HCT116 (cell line): Measurements from ENCODE around the gene GRK5. TPM values are rescaled to one million over a fixed set of nuclear protein-coding genes. Genes with fewer than 3 reads are reported as not detected.
A peak's percentile ranks its signal among the peaks of the same experiment; 100 is the strongest.
"Not testable (repeated sequence)": the region's sequence is repeated elsewhere in the genome, so short reads cannot be mapped to it uniquely, and the experiment has no call there.

Experiments used
- ATAC-seq: fragments of 200-7000 bp; cut with Tn5 transposase; 2 replicates; pipeline ENCODE4 v1.9.1; 2020; ENCODE audit warnings: mild to moderate bottlenecking, moderate library complexity
- BruUV-seq: library from RNA; stranded (reverse); fragments of 400-500 nt; replicated peaks from 2 replicates; lab custom pipeline; 2021; lab: Mats Ljungman, UMichigan
- CTCF ChIA-PET: fragments of 300-600 bp; sonication (Branson Sonifier 250); formaldehyde crosslinking; loops from one replicate; lab custom pipeline; 2021; ENCODE audit warnings: antibody characterized with exemption; lab: Charles Lee
- POLR2A ChIA-PET: fragments of 300-600, 350-600 bp; sonication (Branson Sonifier 250); formaldehyde crosslinking; loops from one replicate; lab custom pipeline; 2021; ENCODE audit warnings: antibody characterized with exemption; lab: Charles Lee
- RAD21 ChIA-PET, 2 experiments: fragments of 300-600 bp; sonication (Branson Sonifier 250); formaldehyde crosslinking; loops; one replicate each; lab custom pipeline; 2023; ENCODE audit warnings: low total read pairs in 2 of 2; ENCODE audit not compliant: uncharacterized antibody in 2 of 2, unreplicated experiment in 2 of 2, low non-redundant PET in 1 of 2; lab: Charles Lee
- DNase-seq: peaks from one replicate; pipeline ENCODE4 v3.0.0-alpha.2; 2010; ENCODE audit warnings: low read depth, low spot score
- H2AFZ ChIP-seq: fragments of 200-600 bp; shearing (Covaris generic), sonication (generic); 2 replicates; pipeline ENCODE4 v1.6.1; 2017; ENCODE audit warnings: low read depth, mixed run types, mixed read lengths, antibody characterized with exemption, low read length; ENCODE audit not compliant: poor library complexity, severe bottlenecking
- H3K27ac ChIP-seq: 2 replicates; pipeline ENCODE4 v1.5.1; 2012; ENCODE audit warnings: low read depth, low read length
- H3K27me3 ChIP-seq: fragments of 200-600 bp; sonication (generic); 2 replicates; pipeline ENCODE4 v1.6.1; 2016; ENCODE audit warnings: mixed run types, low read length, mixed read lengths; ENCODE audit not compliant: insufficient read depth
- H3K36me3 ChIP-seq, 2 experiments: fragments of 200-500 bp in 1 of 2; fragments of 200-600 bp in 1 of 2; sonication (Bioruptor generic) in 1 of 2; sonication (generic) in 1 of 2; 2 replicates each; pipeline versions ENCODE4 v1.5.1 to v1.6.1; 2014 to 2016; ENCODE audit warnings: low read length in 2 of 2, inconsistent platforms in 1 of 2, mixed read lengths in 1 of 2, mixed run types in 1 of 2; ENCODE audit not compliant: insufficient read depth in 2 of 2, control insufficient read depth in 1 of 2
- H3K4me1 ChIP-seq, 2 experiments: fragments of 200-600 bp in 1 of 2; sonication (generic) in 1 of 2; 2 replicates each; pipeline versions ENCODE4 v1.5.1 to v1.6.1; 2012 to 2017; ENCODE audit warnings: low read length in 2 of 2, inconsistent platforms in 1 of 2, mild to moderate bottlenecking in 1 of 2, mixed read lengths in 1 of 2, mixed run types in 1 of 2, moderate library complexity in 1 of 2; ENCODE audit not compliant: insufficient read depth in 2 of 2, control insufficient read depth in 1 of 2
- H3K4me2 ChIP-seq: fragments of 200-600 bp; sonication (generic); 2 replicates; pipeline ENCODE4 v1.6.1; 2017; ENCODE audit warnings: mixed run types, low read length, mixed read lengths
- H3K4me3 ChIP-seq, 2 experiments: fragments of 200-600 bp in 1 of 2; sonication (generic) in 1 of 2; replicated peaks in 1 of 2; 2 replicates each; pipeline ENCODE4 v1.5.1; 2011 to 2016; ENCODE audit warnings: low read length in 2 of 2, control low read depth in 1 of 2, low read depth in 1 of 2, mild to moderate bottlenecking in 1 of 2, mixed read lengths in 1 of 2, mixed run types in 1 of 2
- H3K79me2 ChIP-seq: fragments of 200-600 bp; sonication (generic); 2 replicates; pipeline ENCODE4 v1.6.1; 2017; ENCODE audit warnings: mild to moderate bottlenecking, mixed run types, low read length, moderate library complexity, mixed read lengths; ENCODE audit not compliant: insufficient read depth
- H3K9ac ChIP-seq: fragments of 200-600 bp; sonication (generic); 2 replicates; pipeline ENCODE4 v1.6.1; 2016; ENCODE audit warnings: low read length, mixed read lengths
- H3K9me2 ChIP-seq: fragments of 200-600 bp; sonication (generic), shearing (Covaris generic); 2 replicates; pipeline ENCODE4 v1.6.1; 2017; ENCODE audit warnings: mixed run types, mild to moderate bottlenecking, moderate library complexity; ENCODE audit not compliant: insufficient read depth
- H3K9me3 ChIP-seq, 2 experiments: fragments of 200-500 bp in 1 of 2; fragments of 200-600 bp in 1 of 2; sonication (Bioruptor generic) in 1 of 2; sonication (generic) in 1 of 2; 2 replicates each; pipeline ENCODE4 v1.6.1; 2014 to 2017; ENCODE audit warnings: low read length in 2 of 2, mixed read lengths in 2 of 2, inconsistent platforms in 1 of 2, low read depth in 1 of 2, mild to moderate bottlenecking in 1 of 2, mixed run types in 1 of 2, moderate library complexity in 1 of 2; ENCODE audit not compliant: control insufficient read depth in 1 of 2, insufficient read depth in 1 of 2
- H4K20me1 ChIP-seq: fragments of 200-600 bp; sonication (generic), shearing (Covaris generic); 2 replicates; pipeline ENCODE4 v1.6.1; 2017; ENCODE audit warnings: mixed run types, mild to moderate bottlenecking, moderate library complexity; ENCODE audit not compliant: insufficient read depth
- CBX3 ChIP-seq: IDR thresholded peaks from 2 replicates; pipeline ENCODE4 v1.6.1; 2012; ENCODE audit warnings: low read depth
- CEBPB ChIP-seq: IDR thresholded peaks from 2 replicates; pipeline ENCODE4 v1.6.1; 2012; ENCODE audit warnings: low read depth
- EGR1 ChIP-seq: IDR thresholded peaks from 2 replicates; pipeline ENCODE4 v1.6.1; 2012; ENCODE audit warnings: low read depth
- MAX ChIP-seq: IDR thresholded peaks from 2 replicates; pipeline ENCODE4 v1.6.1; 2012
- POLR2A ChIP-seq: IDR thresholded peaks from 2 replicates; pipeline ENCODE4 v1.7.0; 2011; ENCODE audit warnings: borderline replicate concordance; ENCODE audit not compliant: insufficient read depth, insufficient read length; ENCODE audit errors: extremely low read depth
- POLR2AphosphoS5 ChIP-seq: IDR thresholded peaks from 2 replicates; pipeline ENCODE4 v1.6.1; 2011; ENCODE audit warnings: mild to moderate bottlenecking, low read depth, low read length, moderate library complexity
- SIN3A ChIP-seq: IDR thresholded peaks from 2 replicates; pipeline ENCODE4 v1.6.1; 2012; ENCODE audit warnings: low read depth
- SP1 ChIP-seq: IDR thresholded peaks from 2 replicates; pipeline ENCODE4 v1.6.1; 2012; ENCODE audit warnings: low read depth
- SRF ChIP-seq: IDR thresholded peaks from 2 replicates; pipeline ENCODE4 v1.6.1; 2012; ENCODE audit warnings: low read depth
- TCF7L2 ChIP-seq: IDR thresholded peaks from 2 replicates; pipeline ENCODE4 v1.7.0; 2011; ENCODE audit warnings: borderline replicate concordance, inconsistent platforms; ENCODE audit not compliant: insufficient read depth, insufficient read length; ENCODE audit errors: extremely low read depth
- YY1 ChIP-seq: IDR thresholded peaks from 2 replicates; pipeline ENCODE4 v1.6.1; 2011; ENCODE audit warnings: low read length, low read depth, moderate library complexity, mild to moderate bottlenecking; ENCODE audit not compliant: insufficient replicate concordance; ENCODE audit errors: extremely low read depth
- ZBTB33 ChIP-seq: IDR thresholded peaks from 2 replicates; pipeline ENCODE4 v1.6.1; 2011; ENCODE audit warnings: mild to moderate bottlenecking, low read length, moderate library complexity; ENCODE audit not compliant: insufficient replicate concordance; ENCODE audit errors: extremely low read depth
- ZFX ChIP-seq: fragments of 450-650 bp; IDR thresholded peaks from 2 replicates; pipeline ENCODE4 v1.6.1; 2017
- intact Hi-C: fragments of 100-400 bp; cut with micrococcal nuclease; formaldehyde crosslinking; loops from 2 replicates; pipeline ENCODE4 v1.10.0; 2022
- total RNA-seq: library from RNA; stranded (reverse); gene quantifications from one replicate; pipeline ENCODE4 v1.2.1, GENCODE V29; 2021; ENCODE audit not compliant: unreplicated experiment
- TF ChIP-seq, protein P1 (sequence below): IDR thresholded peaks from 2 replicates; pipeline ENCODE4 v1.6.1; 2012

Gene GRK5
- total RNA-seq, 1 experiment from 2014 or later: 7.3 TPM

DNA sequence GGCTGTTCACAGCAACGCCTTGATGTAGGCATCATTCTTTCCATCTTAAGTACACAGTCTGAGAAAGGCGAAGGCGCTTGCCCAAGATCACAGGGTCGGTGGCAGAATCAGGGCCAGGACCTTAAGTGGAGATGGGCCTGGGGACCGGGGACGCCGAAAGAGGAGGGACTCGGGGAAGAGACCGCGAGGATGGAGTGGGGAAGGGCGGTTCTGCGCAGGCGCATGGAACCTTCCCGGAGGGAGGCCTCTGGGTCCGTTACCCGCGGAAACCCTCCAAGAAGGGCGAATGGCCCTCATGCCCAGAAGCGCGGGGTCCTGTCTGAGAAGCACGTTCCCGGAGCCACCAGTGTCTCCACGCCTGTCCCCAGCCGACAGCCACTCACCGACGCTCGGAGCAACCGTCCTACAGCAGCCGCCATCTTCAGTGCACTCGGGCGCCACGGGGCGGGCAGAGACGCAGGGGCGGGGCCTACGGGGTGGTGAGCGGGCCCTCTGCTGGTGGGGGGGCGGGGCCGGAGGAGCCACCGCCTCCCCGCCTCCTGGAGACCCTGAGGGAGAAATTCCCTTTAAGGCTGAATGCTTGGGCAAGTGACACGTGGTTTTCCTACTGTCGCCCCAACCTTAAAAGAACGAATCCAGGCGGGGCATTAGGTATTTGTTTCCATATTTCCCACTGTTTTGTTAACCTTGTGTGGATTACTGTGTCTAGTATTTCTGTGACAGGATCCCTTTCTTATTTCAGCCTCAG is 28.8 kb upstream of the GRK5 start, which contains the start of gene PRDX3:
Gene PRDX3 (minus strand): TSS at position 441 of the 748 bp plus-strand sequence. CDS start 22 bp downstream, at position 419.
- Histone ChIP-seq H3K9ac (peak within 1 kb of the TSS; percentile 99), H2AFZ (peak within 1 kb of the TSS; percentile 48), H3K9me3 (no peaks in the 10 kb centered on the region), H3K4me3 (peak within 1 kb of the TSS; percentile 97 to 100), H3K27me3 (no peaks in the 10 kb centered on the region), H3K4me2 (peak within 1 kb of the TSS; percentile 74), H3K9me2 (no peaks in the 10 kb centered on the region), H3K4me1 (peaks cover 8 to 19% of the 10 kb centered on the region in 2 experiments; a peak in 3 of 4 replicates), H3K36me3 (peaks cover 13 to 31% of the 10 kb centered on the region in 2 experiments; a peak in 3 of 4 replicates)
- POLR2A ChIA-PET: no interaction called here
- TSS peak; percentile 83 for BruUV-seq
- intact Hi-C loops: no loop called here
- TF ChIP-seq CBX3: 0 out of 2 replicates have a peak, but pooled peaks have one; percentile 16
- no peak for TF ChIP-seq TCF7L2
- peak; percentile 90 for TF ChIP-seq MAX
- TF ChIP-seq POLR2A: peak; percentile 93
- peak; percentile 86 for TF ChIP-seq SIN3A
- TF ChIP-seq EGR1: no peak
- no peak for TF ChIP-seq ZBTB33
- TF ChIP-seq SP1: peak; percentile 36; the same call in 1 of the 2 replicates
- peak; percentile 87; the same call in 1 of the 2 replicates for TF ChIP-seq ZFX
- peak; percentile 100 for TF ChIP-seq POLR2AphosphoS5
- TF ChIP-seq, protein P1, sequence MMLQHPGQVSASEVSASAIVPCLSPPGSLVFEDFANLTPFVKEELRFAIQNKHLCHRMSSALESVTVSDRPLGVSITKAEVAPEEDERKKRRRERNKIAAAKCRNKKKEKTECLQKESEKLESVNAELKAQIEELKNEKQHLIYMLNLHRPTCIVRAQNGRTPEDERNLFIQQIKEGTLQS: no peak
- no peak for TF ChIP-seq CEBPB
- TF ChIP-seq SRF: peak; percentile 71; the same call in 1 of the 2 replicates
- TF ChIP-seq YY1: peak; percentile 96
- TF ChIP-seq, all 23 proteins: peak for 9
- DNase-seq (peak; percentile 85), ATAC-seq (peak; percentile 97)
- RAD21 ChIA-PET: no interaction called here
- Histone ChIP-seq H3K79me2 (peaks cover 48% of the 10 kb centered on the region), H4K20me1 (no peaks in the 10 kb centered on the region), H3K27ac (peak within 1 kb of the TSS; percentile 81)
- CTCF ChIA-PET: no interaction called here

DNA sequence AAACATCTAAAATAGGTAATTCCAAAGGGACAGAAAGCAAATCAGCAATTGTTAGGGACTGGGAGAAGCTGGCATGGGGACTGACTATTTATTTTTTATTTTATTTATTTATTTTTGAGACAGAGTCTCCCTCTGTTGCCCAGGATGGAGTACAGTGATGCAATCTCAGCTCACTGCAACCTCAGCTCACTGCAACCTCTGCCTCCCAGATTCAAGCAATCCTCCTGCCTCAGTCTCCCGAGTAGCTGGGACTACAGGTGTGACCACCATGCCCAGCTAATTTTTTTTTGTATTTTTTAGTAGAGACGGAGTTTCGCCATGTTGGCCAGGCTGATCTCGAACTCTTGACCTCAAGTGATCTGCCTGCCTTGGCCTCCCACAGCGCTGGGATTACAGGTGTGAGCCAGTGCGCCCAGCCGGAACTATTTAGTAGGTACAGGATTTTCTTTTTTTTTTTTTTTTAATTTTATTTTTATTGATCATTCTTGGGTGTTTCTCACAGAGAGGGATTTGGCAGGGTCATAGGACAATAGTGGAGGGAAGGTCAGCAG is 26.4 kb upstream of the GRK5 start:
- H3K36me3 ChIP-seq: peaks cover 2 to 14% of the 10 kb centered on the region in 2 experiments; a peak in 1 of 4 replicates
- H3K9ac ChIP-seq, DNase-seq, BruUV-seq, H3K27me3 ChIP-seq, intact Hi-C loops, H3K4me3 ChIP-seq, H3K4me2 ChIP-seq, H3K9me3 ChIP-seq, H4K20me1 ChIP-seq, ATAC-seq, H2AFZ ChIP-seq, H3K9me2 ChIP-seq, H3K27ac ChIP-seq: not testable (repeated sequence)
- POLR2A ChIA-PET: interaction anchor here (0.6 kb wide), 1 partner anchor 76 kb away, joined by 3 read pairs; no protein-coding TSS in a partner anchor
- RAD21 ChIA-PET: interaction anchor here in 1 of 2 experiments (1.0 kb wide), 1 partner anchor 9 kb away, joined by 3 read pairs; no protein-coding TSS in a partner anchor
- H3K4me1 ChIP-seq: peaks cover 8 to 19% of the 10 kb centered on the region in 2 experiments; a peak in 3 of 4 replicates
- CTCF ChIA-PET: interaction anchor here (0.8 to 1.3 kb wide), 2 partner anchors 9 to 309 kb away, joined by 3 read pairs; no protein-coding TSS in a partner anchor
- H3K79me2 ChIP-seq: peaks cover 25% of the 10 kb centered on the region
